GM12874 (cell line): ENCODE results near the gene UGGT2.

Experiments
- TF ChIP-seq, protein P1 (sequence below): IDR thresholded peaks from 2 replicates; pipeline ENCODE4 v1.5.1; 2011; ENCODE audit warnings: low read depth, mild to moderate bottlenecking, control low read depth, low read length, moderate library complexity; ENCODE audit not compliant: insufficient read depth

UGGT2 gene

DNA sequence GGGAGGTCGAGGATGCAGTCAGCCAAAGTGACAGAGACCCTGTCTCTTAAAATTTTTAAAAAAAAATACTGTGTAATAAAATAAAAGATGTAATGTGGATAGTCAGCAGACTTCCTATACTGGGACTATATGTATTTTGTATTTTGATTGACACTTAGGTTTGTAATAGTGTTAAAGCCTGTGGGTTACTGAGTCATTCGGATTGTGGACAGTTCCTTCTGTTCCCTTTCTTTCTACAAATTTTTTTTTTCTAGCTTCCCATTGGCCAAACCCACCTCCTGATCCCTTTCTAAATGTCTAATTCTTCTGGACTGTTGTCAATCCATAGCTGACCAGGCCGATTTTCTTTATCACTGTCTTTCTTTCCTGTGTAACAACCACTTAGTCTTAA is 268.3 kb downstream of the UGGT2 start:
- TF ChIP-seq, protein P1, sequence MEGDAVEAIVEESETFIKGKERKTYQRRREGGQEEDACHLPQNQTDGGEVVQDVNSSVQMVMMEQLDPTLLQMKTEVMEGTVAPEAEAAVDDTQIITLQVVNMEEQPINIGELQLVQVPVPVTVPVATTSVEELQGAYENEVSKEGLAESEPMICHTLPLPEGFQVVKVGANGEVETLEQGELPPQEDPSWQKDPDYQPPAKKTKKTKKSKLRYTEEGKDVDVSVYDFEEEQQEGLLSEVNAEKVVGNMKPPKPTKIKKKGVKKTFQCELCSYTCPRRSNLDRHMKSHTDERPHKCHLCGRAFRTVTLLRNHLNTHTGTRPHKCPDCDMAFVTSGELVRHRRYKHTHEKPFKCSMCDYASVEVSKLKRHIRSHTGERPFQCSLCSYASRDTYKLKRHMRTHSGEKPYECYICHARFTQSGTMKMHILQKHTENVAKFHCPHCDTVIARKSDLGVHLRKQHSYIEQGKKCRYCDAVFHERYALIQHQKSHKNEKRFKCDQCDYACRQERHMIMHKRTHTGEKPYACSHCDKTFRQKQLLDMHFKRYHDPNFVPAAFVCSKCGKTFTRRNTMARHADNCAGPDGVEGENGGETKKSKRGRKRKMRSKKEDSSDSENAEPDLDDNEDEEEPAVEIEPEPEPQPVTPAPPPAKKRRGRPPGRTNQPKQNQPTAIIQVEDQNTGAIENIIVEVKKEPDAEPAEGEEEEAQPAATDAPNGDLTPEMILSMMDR: no peak

DNA sequence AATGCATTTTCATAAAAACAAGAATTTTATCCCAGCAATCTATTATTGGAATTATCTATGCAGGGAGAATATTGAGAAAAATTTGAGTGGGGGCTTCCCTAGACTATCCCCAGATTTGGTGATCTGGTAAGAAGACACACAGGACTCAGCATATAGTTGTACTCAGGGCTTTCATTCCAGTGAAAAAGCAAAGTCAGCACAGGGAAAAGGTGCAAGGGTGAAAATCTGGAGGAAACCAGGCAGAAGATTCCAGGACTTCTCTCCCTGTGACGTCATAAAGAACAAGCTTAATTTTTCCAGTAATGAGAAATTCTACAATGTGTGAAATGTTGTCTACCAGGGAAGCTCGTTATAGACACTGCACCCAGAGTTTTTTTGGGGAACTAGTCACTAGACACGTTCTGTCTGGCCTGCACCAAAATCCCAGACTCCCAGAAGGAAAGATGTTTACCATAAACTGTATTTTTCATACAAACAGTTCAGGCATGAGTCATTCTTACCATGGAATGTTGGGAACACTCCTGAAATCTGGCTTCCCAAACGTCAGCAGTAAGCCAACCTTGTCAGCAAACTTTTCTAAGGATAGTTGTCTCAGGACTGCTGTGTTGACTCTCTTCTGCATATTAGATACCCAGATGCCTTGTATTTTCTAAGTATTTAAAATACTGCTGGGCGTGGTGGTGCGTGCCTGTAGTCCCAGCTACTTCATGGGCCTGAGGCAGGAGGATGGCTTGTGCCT is 268.9 kb downstream of the UGGT2 start:
- TF ChIP-seq, protein P1: no peak

DNA sequence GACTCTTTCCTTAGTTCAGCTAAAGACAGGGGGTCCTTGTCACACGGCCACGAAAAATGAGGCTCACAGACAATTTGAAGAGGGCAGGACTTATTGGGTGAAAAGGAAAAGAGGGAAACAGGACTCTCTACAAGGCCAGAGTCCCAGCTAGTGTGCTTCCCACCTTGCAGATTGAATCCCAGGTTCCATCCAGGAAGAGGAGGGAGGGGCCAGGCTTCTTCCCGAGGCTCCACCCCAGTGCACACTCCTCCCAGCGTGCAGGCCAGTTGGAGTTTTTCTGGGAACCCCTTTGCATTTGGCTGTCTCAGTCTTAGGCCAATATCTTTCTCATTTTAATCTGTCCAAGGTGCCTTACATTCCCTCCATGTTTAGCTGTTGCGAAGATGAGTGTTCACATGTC is 269.5 kb downstream of the UGGT2 start:
- TF ChIP-seq, protein P1: no peak

DNA sequence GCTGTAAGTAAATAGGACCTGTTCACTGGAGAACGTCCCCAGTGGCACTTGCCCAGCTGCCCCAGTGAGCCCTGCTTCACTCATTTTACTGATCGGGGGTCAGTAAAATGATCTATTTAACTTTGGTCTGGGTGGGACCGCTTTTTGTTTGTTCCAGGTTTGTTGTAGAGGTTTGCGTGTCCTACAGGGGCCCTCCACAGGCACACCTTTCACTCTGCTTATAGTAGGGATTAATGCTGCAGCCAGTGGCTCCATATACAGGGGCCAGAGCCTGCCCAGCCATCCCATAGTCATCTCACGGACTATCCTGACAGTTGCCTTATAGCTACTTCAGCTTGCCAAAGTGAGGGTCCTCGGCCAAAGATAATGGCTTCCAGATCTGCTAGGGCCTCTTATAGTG is 272.2 kb downstream of the UGGT2 start:
- TF ChIP-seq, protein P1: no peak

DNA sequence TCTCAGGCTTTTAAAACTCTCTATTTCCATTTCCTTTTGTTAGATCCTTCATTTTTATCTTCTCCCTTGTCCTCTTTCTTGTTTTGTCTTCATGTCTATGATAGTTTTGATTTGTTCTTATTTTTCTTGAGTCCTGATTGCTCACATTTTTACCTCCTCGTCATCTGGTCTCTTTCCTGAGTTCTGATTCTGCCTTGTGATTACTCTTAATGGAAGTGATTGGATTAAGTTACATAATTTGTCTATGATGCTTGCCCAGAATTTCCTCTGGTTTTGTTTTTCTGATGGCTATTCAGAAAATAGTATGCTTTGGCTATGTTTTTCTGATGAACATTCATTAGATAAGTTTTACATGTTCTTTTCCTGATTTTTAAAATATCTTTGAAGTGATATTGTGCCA is 273.7 kb downstream of the UGGT2 start:
- TF ChIP-seq, protein P1: no peak

DNA sequence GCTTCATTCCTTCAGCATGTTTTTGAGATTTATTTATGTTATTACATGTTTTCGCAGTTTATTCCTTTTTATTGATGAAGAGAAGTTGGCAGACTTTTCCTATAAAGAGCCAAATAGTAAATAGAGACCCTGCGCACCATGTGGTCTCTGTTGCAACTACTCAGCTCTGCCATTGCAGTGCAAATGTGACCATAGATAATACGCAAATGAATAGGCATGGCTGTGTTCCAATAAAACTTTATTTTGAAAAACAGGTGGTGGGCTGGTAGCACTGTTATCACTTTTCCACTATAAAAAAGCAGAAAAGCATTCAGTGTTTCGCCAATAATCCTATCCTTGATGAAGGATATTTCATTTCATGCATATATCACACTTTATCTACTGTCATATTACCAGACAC is 281.3 kb downstream of the UGGT2 start:
- TF ChIP-seq, protein P1: no peak

- TF ChIP-seq, protein P1: no peak
These were observed 289.6 kb downstream of the UGGT2 start for GRCh38 chr13:95763601-95764000.
